Transverse colon (tissue), 4 donors: Measurements from ENCODE around the gene HECW1.

Experiments
- CTCF ChIP-seq, 5 experiments: fragments of 200-600 bp in 3 of 5; fragments of 450-650 bp in 2 of 5; sonication (generic) in 3 of 5; IDR thresholded peaks; 1 replicate in 2 of 5; 2 replicates in 3 of 5; pipeline ENCODE4 v1.5.1; 2016 to 2017; ENCODE audit warnings: antibody characterized with exemption in 5 of 5, inconsistent platforms in 3 of 5, mild to moderate bottlenecking in 2 of 5, moderate library complexity in 1 of 5
- EP300 ChIP-seq: sonication (generic); formaldehyde crosslinking; IDR thresholded peaks from one replicate; pipeline ENCODE4 v1.6.1; 2017; ENCODE audit warnings: antibody characterized with exemption, low read depth
- POLR2A ChIP-seq: fragments of 450-650 bp; IDR thresholded peaks from one replicate; pipeline ENCODE4 v1.6.1; 2016; ENCODE audit warnings: antibody characterized with exemption, mild to moderate bottlenecking, moderate library complexity
- POLR2AphosphoS5 ChIP-seq, 3 donors: sonication (generic); formaldehyde crosslinking; IDR thresholded peaks; one replicate each; pipeline ENCODE4 v1.6.1; 2016; ENCODE audit warnings: antibody characterized with exemption in 3 of 3

- TF ChIP-seq CTCF (IDR thresholded peaks at IDR 0.05) (no peak), EP300 (no peak), POLR2AphosphoS5 (IDR thresholded peaks at IDR 0.05) (no peak), POLR2A (no peak)
Observed at GRCh38 chr7:43612599-43613589, 500.4 kb downstream of the HECW1 start.
